HEK293T (cell line): ENCODE results near the gene JCAD.
A peak's percentile ranks its signal among the peaks of the same experiment; 100 is the strongest.

Experiments
- CTCF ChIA-PET: fragments of 350-600 bp; formaldehyde crosslinking; extraction: SDS; loops from one replicate; lab custom pipeline; 2021; ENCODE audit warnings: antibody characterized with exemption, inconsistent platforms; lab: Yijun Ruan, JAX
- POLR2A ChIA-PET: fragments of 350-600 bp; formaldehyde crosslinking; extraction: SDS; loops from one replicate; lab custom pipeline; 2020; ENCODE audit warnings: antibody characterized with exemption, inconsistent platforms; lab: Yijun Ruan, JAX
- DNase-seq: peaks from one replicate; pipeline ENCODE4 v3.0.0; 2012; ENCODE audit warnings: mixed read lengths; ENCODE audit errors: extremely low spot score
- ARNT ChIP-seq: fragments of 450-650 bp; IDR thresholded peaks from 2 replicates; pipeline ENCODE4 v1.6.1; 2017; ENCODE audit warnings: mild to moderate bottlenecking
- BHLHE40 ChIP-seq: fragments of 450-650 bp; IDR thresholded peaks from 2 replicates; pipeline ENCODE4 v1.6.1; 2016; ENCODE audit warnings: mild to moderate bottlenecking, moderate library complexity, borderline replicate concordance
- CTBP1 ChIP-seq: fragments of 450-650 bp; IDR thresholded peaks from 2 replicates; pipeline ENCODE4 v1.6.1; 2016; ENCODE audit warnings: borderline replicate concordance
- ELF4 ChIP-seq: fragments of 450-650 bp; IDR thresholded peaks from 2 replicates; pipeline ENCODE4 v1.6.1; 2017; ENCODE audit warnings: antibody characterized with exemption
- FOXA1 ChIP-seq: fragments of 450-650 bp; IDR thresholded peaks from 2 replicates; pipeline ENCODE4 v1.6.1; 2016; ENCODE audit warnings: mild to moderate bottlenecking
- FOXK2 ChIP-seq: fragments of 450-650 bp; IDR thresholded peaks from 2 replicates; pipeline ENCODE4 v1.6.1; 2016; ENCODE audit warnings: mild to moderate bottlenecking
- FOXM1 ChIP-seq: fragments of 450-650 bp; IDR thresholded peaks from 2 replicates; pipeline ENCODE4 v1.6.1; 2017; ENCODE audit warnings: mild to moderate bottlenecking, borderline replicate concordance
- HDGF ChIP-seq: fragments of 450-650 bp; IDR thresholded peaks from 2 replicates; pipeline ENCODE4 v1.6.1; 2017; ENCODE audit warnings: antibody characterized with exemption, borderline replicate concordance
- L3MBTL2 ChIP-seq: fragments of 450-650 bp; conservative IDR thresholded peaks from 2 replicates; pipeline ENCODE4 v1.6.1; 2016; ENCODE audit warnings: mild to moderate bottlenecking
- LEF1 ChIP-seq: fragments of 450-650 bp; IDR thresholded peaks from 2 replicates; pipeline ENCODE4 v1.6.1; 2017; ENCODE audit warnings: mild to moderate bottlenecking, borderline replicate concordance
- NFRKB ChIP-seq: fragments of 450-650 bp; IDR thresholded peaks from 2 replicates; pipeline ENCODE4 v1.6.1; 2016; ENCODE audit warnings: mild to moderate bottlenecking, moderate library complexity
- SP1 ChIP-seq: fragments of 450-650 bp; IDR thresholded peaks from 2 replicates; pipeline ENCODE4 v1.6.1; 2017
- SUZ12 ChIP-seq: fragments of 450-650 bp; IDR thresholded peaks from 2 replicates; pipeline ENCODE4 v1.6.1; 2016; ENCODE audit warnings: mild to moderate bottlenecking
- TARDBP ChIP-seq: fragments of 450-650 bp; IDR thresholded peaks from 2 replicates; pipeline ENCODE4 v1.6.1; 2016
- ZNF384 ChIP-seq: fragments of 450-650 bp; IDR thresholded peaks from 2 replicates; pipeline ENCODE4 v1.6.1; 2016
- TF ChIP-seq, protein P1 (sequence below): fragments of 450-650 bp; IDR thresholded peaks from 2 replicates; pipeline ENCODE4 v1.6.1; 2016

Gene JCAD

DNA sequence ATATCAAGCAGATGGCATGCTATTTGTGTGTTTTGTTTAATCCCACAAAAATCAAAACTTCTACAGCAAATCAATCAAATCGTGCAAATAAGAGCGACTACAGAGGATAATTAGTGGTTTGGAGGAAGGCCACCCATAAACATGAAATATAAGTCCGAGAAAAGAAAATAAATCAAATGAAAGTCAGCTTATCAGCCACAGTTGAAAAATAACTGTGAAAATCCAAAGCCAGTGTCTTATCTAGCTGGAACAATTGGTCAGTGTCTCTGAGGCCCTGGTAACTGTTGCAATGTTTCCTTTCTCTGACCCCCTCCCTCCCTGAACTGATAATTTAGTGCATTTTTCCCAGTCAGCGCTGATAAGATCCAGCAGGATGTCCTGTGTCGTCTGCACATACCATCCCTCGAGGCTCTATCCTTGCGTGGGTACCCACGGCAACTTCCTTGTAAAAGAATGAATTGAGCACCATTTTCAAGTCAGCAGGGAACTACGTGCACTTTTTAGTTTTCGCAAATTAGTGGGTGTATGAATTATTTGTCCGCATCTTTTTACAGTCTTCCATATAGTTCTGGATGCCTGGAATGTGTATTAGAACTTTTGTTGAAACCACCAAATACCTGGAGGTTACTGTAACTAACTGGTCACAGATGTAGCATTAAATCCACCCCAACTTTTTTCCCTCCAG, 10.8 kb upstream of the JCAD start:
- POLR2A ChIA-PET: no interaction called here

DNA sequence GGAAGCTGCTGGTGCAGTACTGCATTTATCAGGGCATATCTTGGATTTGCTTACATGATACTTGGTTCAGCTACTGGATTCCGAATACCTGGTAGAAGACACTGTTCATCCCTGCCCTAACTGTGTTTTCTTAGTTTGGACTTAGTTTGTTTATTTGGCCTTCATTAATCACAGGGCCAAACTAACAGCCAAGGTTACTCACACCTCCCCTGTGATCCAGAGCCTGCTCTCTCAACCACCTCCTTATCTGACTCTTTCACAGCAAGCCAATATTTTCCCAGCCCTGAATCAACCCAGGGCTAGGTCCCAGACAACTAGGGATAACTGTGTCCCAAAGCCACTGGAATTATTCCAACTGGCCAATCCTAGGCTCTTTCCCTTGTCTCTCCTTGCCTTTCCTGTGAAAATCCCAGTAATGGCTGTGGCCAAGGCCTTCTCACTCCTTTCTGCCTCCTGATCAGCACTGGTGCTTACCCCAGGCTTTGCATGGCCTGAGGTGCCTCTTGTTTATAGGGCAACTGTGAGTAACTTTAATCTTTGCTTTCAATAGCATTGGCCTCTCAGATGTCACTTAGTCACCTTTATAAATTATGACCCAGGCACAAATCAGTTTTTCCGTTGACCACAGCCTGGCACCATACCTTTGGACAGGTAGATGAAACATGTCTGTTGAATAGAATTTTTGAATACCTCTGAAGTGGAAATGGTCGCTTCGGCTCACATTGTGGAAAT, 9.3 kb upstream of the JCAD start:
- ChIA-PET POLR2A (no interaction called here), CTCF (no interaction called here)
- no peak for DNase-seq
- no peak for TF ChIP-seq NFRKB
- no peak for TF ChIP-seq ARNT
- no peak for TF ChIP-seq SUZ12
- TF ChIP-seq FOXK2: no peak
- no peak for TF ChIP-seq TARDBP
- no peak for TF ChIP-seq ZNF384
- TF ChIP-seq, protein P1, sequence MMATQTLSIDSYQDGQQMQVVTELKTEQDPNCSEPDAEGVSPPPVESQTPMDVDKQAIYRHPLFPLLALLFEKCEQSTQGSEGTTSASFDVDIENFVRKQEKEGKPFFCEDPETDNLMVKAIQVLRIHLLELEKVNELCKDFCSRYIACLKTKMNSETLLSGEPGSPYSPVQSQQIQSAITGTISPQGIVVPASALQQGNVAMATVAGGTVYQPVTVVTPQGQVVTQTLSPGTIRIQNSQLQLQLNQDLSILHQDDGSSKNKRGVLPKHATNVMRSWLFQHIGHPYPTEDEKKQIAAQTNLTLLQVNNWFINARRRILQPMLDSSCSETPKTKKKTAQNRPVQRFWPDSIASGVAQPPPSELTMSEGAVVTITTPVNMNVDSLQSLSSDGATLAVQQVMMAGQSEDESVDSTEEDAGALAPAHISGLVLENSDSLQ: no peak
- TF ChIP-seq FOXM1: no peak
- no peak for TF ChIP-seq CTBP1
- TF ChIP-seq ELF4: no peak
- TF ChIP-seq FOXA1: no peak
- TF ChIP-seq L3MBTL2: no peak
- no peak for TF ChIP-seq LEF1
- TF ChIP-seq SP1: no peak
- no peak for TF ChIP-seq BHLHE40
- no peak for TF ChIP-seq HDGF

More for the DNA sequence above, 10.8 kb upstream of the JCAD start:
- CTCF ChIA-PET: no interaction called here
- no peak for DNase-seq
- TF ChIP-seq, protein P1: peak; percentile 73
- no peak for TF ChIP-seq L3MBTL2

DNA sequence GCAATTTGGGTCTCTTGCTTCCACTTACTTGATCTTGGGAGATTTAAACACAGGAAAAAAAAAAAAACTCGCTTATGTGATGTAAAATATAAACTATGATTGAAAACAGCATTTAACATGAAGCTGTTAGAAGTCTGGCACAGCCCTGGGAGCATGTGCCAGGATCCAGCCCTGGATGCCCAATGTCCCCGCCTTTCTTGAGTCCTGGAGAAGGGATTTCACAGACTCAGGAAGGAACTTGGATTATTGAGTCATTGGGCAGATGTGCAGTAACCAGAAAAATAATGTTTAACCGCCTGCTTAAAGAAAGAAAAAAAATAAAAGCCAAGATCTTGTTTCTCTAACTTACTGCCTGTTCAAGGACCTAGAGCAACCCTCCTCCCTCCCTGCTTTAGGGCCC, 3.7 kb upstream of the JCAD start:
- DNase-seq: no peak
- TF ChIP-seq FOXA1: no peak
- no peak for TF ChIP-seq SUZ12
- TF ChIP-seq TARDBP: no peak
- TF ChIP-seq FOXK2: no peak
- no peak for TF ChIP-seq L3MBTL2
- no peak for TF ChIP-seq LEF1
- TF ChIP-seq ARNT: no peak
- TF ChIP-seq HDGF: no peak
- TF ChIP-seq ELF4: no peak
- no peak for TF ChIP-seq CTBP1
- TF ChIP-seq BHLHE40: no peak
- TF ChIP-seq NFRKB: no peak
- TF ChIP-seq ZNF384: no peak
- TF ChIP-seq SP1: no peak
- no peak for TF ChIP-seq FOXM1
- TF ChIP-seq, protein P1: no peak
- ChIA-PET CTCF (no interaction called here), POLR2A (no interaction called here)

- no peak for TF ChIP-seq ZNF384
- TF ChIP-seq TARDBP: no peak
- TF ChIP-seq ELF4: no peak
- TF ChIP-seq NFRKB: no peak
- TF ChIP-seq SP1: no peak
- TF ChIP-seq SUZ12: no peak
- no peak for TF ChIP-seq FOXM1
- no peak for TF ChIP-seq FOXK2
- no peak for TF ChIP-seq ARNT
- no peak for TF ChIP-seq CTBP1
- no peak for TF ChIP-seq HDGF
- no peak for TF ChIP-seq L3MBTL2
- no peak for TF ChIP-seq LEF1
- no peak for TF ChIP-seq BHLHE40
- TF ChIP-seq FOXA1: no peak
- TF ChIP-seq, protein P1: no peak
- POLR2A ChIA-PET: no interaction called here
- CTCF ChIA-PET: no interaction called here
- DNase-seq: no peak
Observed at GRCh38 chr10:30062582-30062981, 3.2 kb upstream of the JCAD start.

- DNase-seq: no peak
- TF ChIP-seq ARNT: no peak
- TF ChIP-seq NFRKB: no peak
- no peak for TF ChIP-seq ELF4
- CTCF ChIA-PET: no interaction called here
- POLR2A ChIA-PET: no interaction called here
Observed at GRCh38 chr10:30062090-30062489, 2.7 kb upstream of the JCAD start.
